Tongue (tissue), 2 donors: ENCODE data around the gene CNOT3. TPM values are rescaled to one million over a fixed set of nuclear protein-coding genes. Genes with fewer than 3 reads are reported as not detected.

Experiments used
- DNase-seq: peaks from one replicate; pipeline ENCODE4 v3.0.0-alpha.2; 2015
- total RNA-seq: library from RNA; depleted of rRNA; stranded (reverse); fragments of >200 nt; gene quantifications from one replicate; pipeline ENCODE4 v1.2.3, GENCODE V29; 2014

The CNOT3 gene
- total RNA-seq, 1 donor from 2014 or later: 16.3 TPM

- DNase-seq: no peak
These were observed 13.9 kb downstream of the CNOT3 start for GRCh38 chr19:54151362-54152035.

- no peak for DNase-seq
These were observed 14.7 kb downstream of the CNOT3 start for GRCh38 chr19:54152267-54152666.

GRCh38 chr19:54152878-54153524 is 15.4 kb downstream of the CNOT3 start:
- no peak for DNase-seq

GRCh38 chr19:54153731-54154326 is 16.3 kb downstream of the CNOT3 start:
- peak; percentile 28 for DNase-seq

GRCh38 chr19:54154603-54155345 is 17.2 kb downstream of the CNOT3 start:
- DNase-seq: no peak

- DNase-seq: no peak
These were observed 18.1 kb downstream of the CNOT3 start for GRCh38 chr19:54155694-54156093.

- DNase-seq: no peak
These were observed 18.9 kb downstream of the CNOT3 start for GRCh38 chr19:54156490-54156889.

- peak; percentile 67 for DNase-seq
These were observed 19.4 kb downstream of the CNOT3 start for GRCh38 chr19:54156953-54157352.

GRCh38 chr19:54158812-54159351 is 21.3 kb downstream of the CNOT3 start:
- no peak for DNase-seq

- peak; percentile 100 for DNase-seq
These were observed 22.0 kb downstream of the CNOT3 start, which contains the start of gene LENG1 for GRCh38 chr19:54159352-54160181. LENG1 (minus strand) TSS chr19:54159721; CDS start chr19:54159695, 26 bp downstream.

- DNase-seq: peak; percentile 50
These were observed 22.7 kb downstream of the CNOT3 start for GRCh38 chr19:54160182-54160811.

GRCh38 chr19:54160854-54161253 is 23.3 kb downstream of the CNOT3 start:
- DNase-seq: no peak

GRCh38 chr19:54162241-54162805 is 24.8 kb downstream of the CNOT3 start:
- DNase-seq: peak; percentile 80

GRCh38 chr19:54162884-54163283 is 25.3 kb downstream of the CNOT3 start:
- no peak for DNase-seq

GRCh38 chr19:54164369-54165068 is 27.0 kb downstream of the CNOT3 start:
- no peak for DNase-seq

GRCh38 chr19:54165222-54165621 is 27.7 kb downstream of the CNOT3 start:
- DNase-seq: no peak

GRCh38 chr19:54168174-54168917 is 30.8 kb downstream of the CNOT3 start:
- peak; percentile 96 for DNase-seq

- no peak for DNase-seq
These were observed 31.7 kb downstream of the CNOT3 start for GRCh38 chr19:54169149-54169740.
